Colonic mucosa (tissue), 4 donors: ENCODE measurements around the gene UNC13B. TPM values are rescaled to one million over a fixed set of nuclear protein-coding genes. Genes with fewer than 3 reads are reported as not detected.
A peak's percentile ranks its signal among the peaks of the same experiment; 100 is the strongest.
"Not testable (repeated sequence)": the region's sequence is repeated elsewhere in the genome, so short reads cannot be mapped to it uniquely, and the experiment has no call there.

Source experiments
- DNase-seq: peaks from one replicate; pipeline ENCODE4 v3.0.0-alpha.2; 2020
- H3K27ac ChIP-seq: fragments of 200-600 bp; one replicate; pipeline ENCODE4 v1.8.0; 2021
- H3K27me3 ChIP-seq: fragments of 200-600 bp; one replicate; pipeline ENCODE4 v1.8.0; 2021
- H3K36me3 ChIP-seq: fragments of 200-600 bp; one replicate; pipeline ENCODE4 v1.8.0; 2021
- H3K4me1 ChIP-seq: fragments of 200-600 bp; one replicate; pipeline ENCODE4 v1.8.0; 2021; ENCODE audit warnings: mild to moderate bottlenecking
- H3K4me3 ChIP-seq: fragments of 200-600 bp; one replicate; pipeline ENCODE4 v1.8.0; 2021
- H3K9ac ChIP-seq, 2 donors: one replicate each; pipeline ENCODE4 v1.7.0; 2013; ENCODE audit warnings: control low read depth in 2 of 2, low read depth in 2 of 2, low read length in 2 of 2
- H3K9me3 ChIP-seq: fragments of 200-600 bp; one replicate; pipeline ENCODE4 v1.8.0; 2021
- CTCF ChIP-seq: fragments of 200-600 bp; IDR thresholded peaks from one replicate; pipeline ENCODE4 v1.8.0; 2022; ENCODE audit warnings: antibody characterized with exemption, mild to moderate bottlenecking
- intact Hi-C: fragments of 100-400 bp; cut with DNase I; formaldehyde crosslinking; loops from one replicate; pipeline ENCODE4 v1.14.1; 2022
- total RNA-seq, 2 donors: library from RNA; stranded (reverse); fragmentation: NEBNext Ultra II Directional in 1 of 2; extraction: Animal tissue kit (Norgen Biotek cat#: 25700) in 1 of 2; gene quantifications; one replicate each; pipeline ENCODE4 v1.2.1, GENCODE V29; 2021
- donor health status: healthy.
- donor health status: DM: no; HTN: no; CAD: no.
- donor health status: DM: no; HTN: no; CAD: no.

Gene UNC13B
- total RNA-seq, 2 donors from 2014 or later, result 43.6 to 56.1 TPM

GRCh38 chr9:35172878-35173277, 11.1 kb downstream of the UNC13B start:
- H3K4me3 ChIP-seq, result no peak overlapping the region
- H3K27me3 ChIP-seq, result no peaks in the 10 kb centered on the region
- intact Hi-C loops, result no loop called here
- H3K9me3 ChIP-seq, result no peaks in the 10 kb centered on the region
- no peak for DNase-seq
- H3K27ac ChIP-seq, result no peak overlapping the region
- H3K9ac ChIP-seq, result no peak overlapping the region
- TF ChIP-seq CTCF, result no peak
- H3K36me3 ChIP-seq, result no peaks in the 10 kb centered on the region
- H3K4me1 ChIP-seq, result no peaks in the 10 kb centered on the region

GRCh38 chr9:35177520-35177919, 15.7 kb downstream of the UNC13B start:
- H3K36me3 ChIP-seq, result no peaks in the 10 kb centered on the region
- intact Hi-C loops, result no loop called here
- H3K4me1 ChIP-seq, result no peaks in the 10 kb centered on the region
- no peaks in the 10 kb centered on the region for H3K27me3 ChIP-seq
- H3K9ac ChIP-seq, result peak overlapping the region in 1 of 2 donors; percentile 51
- peak overlapping the region; percentile 59 for H3K27ac ChIP-seq
- H3K9me3 ChIP-seq, result no peaks in the 10 kb centered on the region
- DNase-seq, result no peak
- H3K4me3 ChIP-seq, result no peak overlapping the region
- TF ChIP-seq CTCF, result no peak

GRCh38 chr9:35179347-35180280, 17.8 kb downstream of the UNC13B start:
- intact Hi-C loops, result no loop called here
- DNase-seq, result no peak
- TF ChIP-seq CTCF, result no peak
- H3K4me3 ChIP-seq, result no peak overlapping the region
- no peak overlapping the region for H3K9ac ChIP-seq
- no peaks in the 10 kb centered on the region for H3K9me3 ChIP-seq
- H3K27ac ChIP-seq, result no peak overlapping the region
- no peaks in the 10 kb centered on the region for H3K4me1 ChIP-seq
- no peaks in the 10 kb centered on the region for H3K27me3 ChIP-seq
- H3K36me3 ChIP-seq, result no peaks in the 10 kb centered on the region

GRCh38 chr9:35180801-35181200, 19.0 kb downstream of the UNC13B start:
- no peaks in the 10 kb centered on the region for H3K27me3 ChIP-seq
- no peaks in the 10 kb centered on the region for H3K9me3 ChIP-seq
- intact Hi-C loops, result no loop called here
- no peak overlapping the region for H3K9ac ChIP-seq
- no peak for TF ChIP-seq CTCF
- no peak overlapping the region for H3K27ac ChIP-seq
- DNase-seq, result no peak
- H3K4me1 ChIP-seq, result no peaks in the 10 kb centered on the region
- no peaks in the 10 kb centered on the region for H3K36me3 ChIP-seq
- H3K4me3 ChIP-seq, result no peak overlapping the region

GRCh38 chr9:35182401-35182800, 20.6 kb downstream of the UNC13B start:
- H3K27me3 ChIP-seq, H3K4me3 ChIP-seq, intact Hi-C loops: not testable (repeated sequence)

GRCh38 chr9:35182996-35183754, 21.4 kb downstream of the UNC13B start:
- H3K27ac ChIP-seq, intact Hi-C loops, H3K4me3 ChIP-seq, H3K36me3 ChIP-seq, H3K27me3 ChIP-seq, H3K9ac ChIP-seq, DNase-seq, H3K9me3 ChIP-seq, H3K4me1 ChIP-seq: not testable (repeated sequence)

More at GRCh38 chr9:35182401-35182800, 20.6 kb downstream of the UNC13B start:
- not testable (repeated sequence) for H3K4me1 ChIP-seq, H3K9me3 ChIP-seq, H3K9ac ChIP-seq, H3K36me3 ChIP-seq, H3K27ac ChIP-seq, DNase-seq

- DNase-seq, intact Hi-C loops, H3K36me3 ChIP-seq, H3K9me3 ChIP-seq, H3K27me3 ChIP-seq, H3K9ac ChIP-seq, H3K27ac ChIP-seq, H3K4me1 ChIP-seq, H3K4me3 ChIP-seq: not testable (repeated sequence)
These were observed 22.1 kb downstream of the UNC13B start for GRCh38 chr9:35183755-35184480.
